Activated naive CD4-positive, alpha-beta T cell treated with anti-CD3 and anti-CD28 coated beads, Interleukin-2, amount 50 U/mL, for 16 hours (primary cell): ENCODE results near the gene SBNO2.
A peak's percentile ranks its signal among the peaks of the same experiment; 100 is the strongest.

ENCODE experiments used
- DNase-seq: peaks from one replicate; pipeline ENCODE4 v3.0.0-alpha.2; 2020

SBNO2 gene

DNA sequence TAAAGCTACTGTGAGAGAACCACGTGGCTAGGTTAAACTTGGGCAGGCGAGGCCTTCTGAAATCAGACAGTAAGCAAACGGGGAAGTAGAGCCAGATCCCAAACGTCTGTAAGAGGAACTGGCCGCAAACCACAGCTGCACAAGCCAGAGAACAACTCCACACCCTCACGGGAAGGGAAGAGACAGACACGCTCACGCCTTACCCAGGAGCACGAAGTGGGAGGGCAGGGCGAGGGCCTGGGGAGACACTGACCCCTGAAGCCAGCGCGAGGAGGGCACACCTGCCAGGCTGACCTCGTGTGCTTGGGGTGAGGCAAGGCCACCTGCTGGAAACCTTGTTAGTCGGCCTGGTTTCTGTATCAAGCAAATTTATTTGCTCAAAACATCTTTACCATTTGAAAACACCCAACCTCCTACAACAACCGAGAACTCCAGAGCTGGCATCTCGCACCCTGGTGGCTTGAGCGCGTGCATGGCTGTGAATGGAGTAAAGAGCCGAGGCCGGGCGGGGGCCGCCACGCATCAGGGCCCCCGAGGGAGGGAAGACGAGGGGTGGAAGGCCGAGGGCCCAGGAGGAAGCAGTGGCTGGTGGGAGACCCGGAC is 86.2 kb downstream of the SBNO2 start:
- no peak for DNase-seq

GRCh38 chr19:1086613-1087012 is 87.5 kb downstream of the SBNO2 start:
- DNase-seq: no peak

DNA sequence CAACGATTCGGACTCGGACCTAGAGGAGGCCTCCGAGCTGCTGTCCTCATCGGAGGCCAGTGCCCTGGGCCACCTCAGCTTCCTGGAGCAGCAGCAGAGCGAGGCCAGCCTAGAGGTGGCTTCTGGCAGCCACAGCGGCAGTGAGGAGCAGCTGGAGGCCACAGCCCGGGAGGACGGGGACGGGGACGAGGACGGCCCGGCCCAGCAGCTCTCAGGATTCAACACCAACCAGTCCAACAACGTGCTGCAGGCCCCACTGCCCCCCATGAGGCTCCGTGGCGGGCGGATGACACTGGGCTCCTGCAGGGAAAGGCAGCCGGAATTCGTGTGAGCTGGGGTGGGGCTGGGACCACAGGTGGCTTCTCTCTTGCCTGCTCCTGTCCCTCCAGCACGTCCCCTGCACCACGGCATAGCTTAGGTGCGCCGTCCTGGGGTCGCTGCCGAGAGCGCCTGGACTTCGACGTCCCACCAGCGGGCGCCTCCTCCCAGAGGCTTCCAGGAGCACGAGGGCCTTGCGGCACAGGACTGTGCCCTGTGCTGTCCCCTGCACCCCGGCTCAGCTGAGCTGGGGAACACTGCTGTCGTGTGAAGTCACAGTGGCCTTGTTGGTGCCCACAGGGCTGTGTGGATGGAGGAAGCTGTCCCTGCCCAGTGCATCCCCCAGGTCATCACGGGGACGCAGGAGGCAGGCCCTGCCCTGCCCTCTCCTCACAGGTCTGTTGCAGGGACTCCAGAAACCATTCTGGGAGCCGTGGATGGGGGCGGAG is 88.2 kb downstream of the SBNO2 start:
- no peak for DNase-seq

GRCh38 chr19:1085053-1085658 is 88.9 kb downstream of the SBNO2 start:
- no peak for DNase-seq

- no peak for DNase-seq
Measured at GRCh38 chr19:1084024-1084868, 89.8 kb downstream of the SBNO2 start.

DNA sequence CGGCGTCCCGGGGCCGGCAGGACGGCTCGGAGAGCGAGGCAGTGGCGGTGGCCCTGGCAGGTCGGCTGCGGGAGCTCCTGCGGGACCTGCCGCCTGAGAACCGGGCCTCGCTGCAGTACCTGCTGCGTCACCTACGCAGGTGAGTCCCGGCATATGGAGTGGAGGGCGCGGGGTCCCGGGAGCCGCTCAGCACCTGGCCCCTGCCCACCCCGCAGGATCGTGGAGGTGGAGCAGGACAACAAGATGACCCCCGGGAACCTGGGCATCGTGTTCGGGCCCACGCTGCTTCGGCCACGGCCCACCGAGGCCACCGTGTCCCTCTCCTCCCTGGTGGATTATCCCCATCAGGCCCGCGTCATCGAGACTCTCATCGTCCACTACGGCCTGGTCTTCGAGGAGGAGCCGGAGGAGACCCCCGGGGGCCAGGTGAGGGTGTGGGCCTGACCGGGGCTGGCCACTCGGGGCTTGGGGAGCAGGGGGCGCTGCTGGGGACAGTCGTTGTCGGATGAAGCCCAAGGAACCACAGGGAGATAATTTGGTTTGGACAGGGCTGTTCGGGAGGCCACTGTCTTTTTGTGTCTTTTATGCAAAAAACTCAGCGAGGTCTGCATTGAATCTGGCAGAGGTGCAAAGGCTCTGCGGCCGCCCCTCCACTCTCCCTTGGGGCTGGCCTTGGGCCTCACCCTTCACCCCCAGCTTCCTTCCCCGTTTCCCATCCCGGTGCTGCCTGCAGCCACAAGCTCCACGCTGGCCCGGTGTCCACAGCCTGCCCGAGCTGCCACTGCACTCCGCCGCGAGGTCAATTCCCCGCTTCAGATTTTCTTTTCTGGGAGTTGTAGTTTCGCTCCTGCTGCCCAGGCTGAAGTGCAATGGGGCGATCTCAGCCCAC is 90.9 kb downstream of the SBNO2 start:
- DNase-seq: no peak

- DNase-seq: peak; percentile 75
Measured at GRCh38 chr19:1082165-1082927, 91.7 kb downstream of the SBNO2 start.

DNA sequence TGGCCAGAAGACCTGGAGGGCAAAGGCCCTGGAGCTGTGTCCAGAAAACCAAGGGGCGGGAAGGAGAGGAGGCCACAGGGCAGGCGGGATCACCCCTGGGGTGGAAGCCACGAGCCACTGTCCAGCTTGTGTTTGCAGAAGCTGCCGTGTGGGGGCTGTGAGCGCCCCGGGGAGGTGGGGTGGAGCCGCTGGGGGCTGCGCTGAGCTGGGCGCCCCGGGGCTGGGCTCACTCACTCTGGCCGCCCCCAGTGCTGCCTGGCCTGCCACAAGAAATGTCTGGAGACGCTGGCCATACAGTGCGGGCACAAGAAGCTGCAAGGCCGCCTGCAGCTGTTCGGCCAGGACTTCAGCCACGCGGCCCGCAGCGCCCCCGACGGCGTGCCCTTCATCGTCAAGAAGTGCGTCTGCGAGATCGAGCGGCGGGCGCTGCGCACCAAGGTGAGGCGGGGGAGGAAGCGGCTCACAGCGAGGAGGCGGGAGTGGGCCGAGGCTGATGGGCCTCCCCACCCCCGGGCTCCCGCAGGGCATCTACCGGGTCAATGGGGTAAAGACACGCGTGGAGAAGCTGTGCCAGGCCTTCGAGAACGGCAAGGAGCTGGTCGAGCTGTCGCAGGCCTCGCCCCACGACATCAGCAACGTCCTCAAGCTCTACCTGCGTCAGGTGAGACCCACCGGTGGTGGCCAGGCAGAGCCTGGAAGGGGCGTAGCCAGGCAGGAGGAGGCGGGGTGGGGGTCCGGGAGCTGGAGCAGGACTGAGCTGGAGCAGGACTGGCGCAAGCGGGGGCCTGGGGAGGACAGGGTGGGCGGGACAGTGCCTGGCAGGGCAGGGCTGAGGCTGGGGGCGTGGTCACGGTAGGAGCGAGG is 92.5 kb downstream of the SBNO2 start:
- peak; percentile 11 for DNase-seq

DNA sequence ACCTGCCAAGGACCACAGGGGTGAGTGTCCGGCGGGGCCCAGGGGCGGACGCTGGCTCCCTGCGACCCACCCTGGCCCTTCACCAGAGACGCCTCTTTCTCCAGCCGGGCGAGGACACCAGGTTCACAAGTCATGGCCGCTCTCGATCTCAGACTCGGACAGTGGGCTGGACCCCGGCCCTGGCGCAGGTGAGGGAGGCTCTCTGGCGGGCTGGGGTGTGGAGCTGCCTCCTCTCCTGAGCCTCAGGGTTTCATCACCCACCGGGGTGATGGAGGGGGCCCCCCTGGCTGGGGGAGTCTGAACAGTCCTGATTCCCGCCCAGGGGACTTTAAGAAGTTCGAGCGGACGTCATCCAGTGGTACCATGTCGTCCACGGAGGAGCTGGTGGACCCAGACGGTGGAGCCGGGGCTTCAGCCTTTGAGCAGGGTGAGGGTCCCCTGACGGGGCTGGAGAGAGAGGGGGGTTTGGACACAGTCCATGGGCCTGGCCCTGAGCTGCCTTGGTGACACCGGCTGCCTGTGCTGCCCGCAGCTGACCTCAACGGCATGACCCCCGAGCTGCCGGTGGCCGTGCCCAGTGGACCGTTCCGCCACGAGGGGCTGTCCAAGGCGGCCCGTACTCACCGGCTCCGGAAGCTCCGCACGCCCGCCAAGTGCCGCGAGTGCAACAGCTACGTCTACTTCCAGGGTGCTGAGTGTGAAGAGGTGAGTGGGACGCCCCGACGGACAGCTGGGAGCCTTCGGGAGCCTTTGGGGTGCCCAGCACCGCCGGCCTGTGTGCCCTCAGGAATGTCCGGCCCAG is 93.5 kb downstream of the SBNO2 start:
- peak; percentile 8 for DNase-seq

GRCh38 chr19:1079566-1080111 is 94.4 kb downstream of the SBNO2 start:
- DNase-seq: peak; percentile 79

DNA sequence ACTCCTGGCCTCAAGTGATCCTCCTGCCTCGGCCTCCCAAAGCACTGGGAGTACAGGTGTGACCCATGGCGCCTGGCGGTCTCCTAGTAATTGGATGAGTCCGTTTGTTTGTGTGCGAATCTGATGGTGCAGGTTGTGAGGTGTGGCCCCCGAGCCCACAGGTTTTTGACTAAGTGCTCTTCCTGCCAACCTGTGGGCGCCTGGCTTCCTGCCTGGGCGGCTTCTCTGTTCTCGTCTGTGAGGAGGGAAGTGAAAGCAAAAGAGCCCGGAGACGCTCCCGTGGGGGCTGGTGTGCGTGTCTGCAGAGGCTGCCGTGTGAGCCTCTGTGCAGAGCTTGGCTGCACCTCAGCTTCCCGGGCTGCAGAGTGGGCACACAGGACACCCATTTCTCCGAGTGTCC is 97.1 kb downstream of the SBNO2 start:
- peak; percentile 94 for DNase-seq

DNA sequence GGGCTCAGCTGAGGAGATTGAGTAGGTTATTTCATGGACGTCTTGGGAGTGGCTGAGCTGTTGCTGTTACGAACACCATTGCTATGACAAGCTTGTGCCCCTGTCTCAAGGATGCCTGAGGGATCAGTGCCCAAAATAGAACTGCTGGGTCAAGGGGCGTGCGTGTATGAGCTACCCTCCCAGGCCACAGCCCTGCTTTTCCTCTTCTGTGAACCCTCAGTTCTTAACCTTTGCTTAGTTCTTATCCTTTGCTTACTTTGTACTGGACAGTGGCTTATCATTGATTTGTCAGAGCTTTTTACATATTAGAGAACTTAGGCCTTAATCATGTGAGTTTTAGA is 98.1 kb downstream of the SBNO2 start:
- no peak for DNase-seq

GRCh38 chr19:1074544-1075283 is 99.4 kb downstream of the SBNO2 start:
- peak; percentile 81 for DNase-seq

GRCh38 chr19:1073956-1074517 is 100.0 kb downstream of the SBNO2 start:
- DNase-seq: peak; percentile 12

DNA sequence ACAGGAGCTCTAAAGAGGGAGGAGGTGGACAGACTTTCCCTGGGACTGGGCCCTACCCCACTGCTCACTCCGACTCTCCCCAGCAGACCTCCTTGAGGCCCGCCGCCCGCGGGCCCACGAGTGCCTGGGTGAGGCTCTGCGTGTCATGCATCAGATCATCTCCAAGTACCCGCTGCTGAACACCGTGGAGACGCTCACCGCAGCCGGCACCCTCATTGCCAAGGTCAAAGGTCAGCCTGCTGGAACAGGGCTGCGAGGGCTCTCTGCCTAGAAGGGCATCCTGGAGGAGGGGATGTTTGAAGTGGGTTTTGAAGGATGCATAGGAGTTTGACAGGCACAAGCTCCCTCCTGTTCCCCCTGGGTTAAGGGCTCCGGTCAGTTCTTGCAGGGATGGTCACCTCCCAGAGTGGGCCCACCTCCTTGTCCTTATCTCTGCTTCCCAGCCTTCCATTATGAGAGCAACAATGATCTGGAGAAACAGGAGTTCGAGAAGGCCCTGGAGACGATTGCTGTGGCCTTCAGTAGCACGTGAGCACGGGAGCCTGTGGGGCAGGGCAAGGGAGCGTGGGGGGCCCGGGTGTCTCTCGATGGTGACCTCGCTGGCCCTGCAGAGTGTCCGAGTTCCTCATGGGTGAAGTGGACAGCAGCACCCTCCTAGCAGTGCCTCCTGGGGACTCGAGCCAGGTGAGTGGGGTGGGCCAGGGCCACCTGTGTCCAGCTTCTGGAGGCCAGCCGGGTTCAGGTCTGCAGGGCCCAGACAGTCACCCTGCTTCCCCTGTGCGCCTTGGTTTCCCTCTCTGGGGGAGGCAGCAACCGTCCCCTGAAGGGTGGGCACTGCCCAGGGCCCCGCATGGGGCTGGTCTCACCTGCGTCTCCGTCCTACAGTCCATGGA is 100.8 kb downstream of the SBNO2 start:
- DNase-seq: peak; percentile 26

GRCh38 chr19:1072371-1073015 is 101.6 kb downstream of the SBNO2 start:
- DNase-seq: no peak
